GM23248 (cell line): Measurements from ENCODE around the gene ZNF460. TPM values are rescaled to one million over a fixed set of nuclear protein-coding genes. Genes with fewer than 3 reads are reported as not detected.
A peak's percentile ranks its signal among the peaks of the same experiment; 100 is the strongest.

Experiments
- DNase-seq: peaks from one replicate; pipeline ENCODE4 v3.0.0-alpha.2; 2015
- H2AFZ ChIP-seq: fragments of 200-600 bp; sonication (generic); 2 replicates; pipeline ENCODE4 v1.6.1; 2016; ENCODE audit warnings: antibody characterized with exemption
- H3F3A ChIP-seq: fragments of 200-600 bp; sonication (generic); 2 replicates; pipeline ENCODE4 v1.6.1; 2016; ENCODE audit warnings: mild to moderate bottlenecking, antibody characterized with exemption, mixed run types; ENCODE audit not compliant: insufficient read depth
- H3K27ac ChIP-seq: fragments of 200-600 bp; sonication (generic); 2 replicates; pipeline ENCODE4 v1.5.1; 2016; ENCODE audit warnings: mild to moderate bottlenecking
- H3K27me3 ChIP-seq: fragments of 200-600 bp; sonication (generic); replicated peaks from 2 replicates; pipeline ENCODE4 v1.6.1; 2016; ENCODE audit warnings: mild to moderate bottlenecking; ENCODE audit not compliant: insufficient read depth
- H3K36me3 ChIP-seq: fragments of 200-600 bp; sonication (generic); 2 replicates; pipeline ENCODE4 v1.6.1; 2016; ENCODE audit warnings: low read depth, mild to moderate bottlenecking
- H3K4me1 ChIP-seq: fragments of 200-600 bp; sonication (generic); 2 replicates; pipeline ENCODE4 v1.6.1; 2016; ENCODE audit warnings: mild to moderate bottlenecking; ENCODE audit not compliant: insufficient read depth
- H3K4me2 ChIP-seq: fragments of 200-600 bp; sonication (generic); one replicate; pipeline ENCODE4 v1.6.1; 2016; ENCODE audit warnings: mild to moderate bottlenecking; ENCODE audit not compliant: unreplicated experiment
- H3K4me3 ChIP-seq: fragments of 200-600 bp; sonication (generic); 2 replicates; pipeline ENCODE4 v1.5.1; 2016; ENCODE audit warnings: mild to moderate bottlenecking
- H3K79me2 ChIP-seq: fragments of 200-600 bp; sonication (generic); 2 replicates; pipeline ENCODE4 v1.6.1; 2016; ENCODE audit warnings: mild to moderate bottlenecking; ENCODE audit not compliant: insufficient read depth
- H3K9ac ChIP-seq: fragments of 200-600 bp; sonication (generic); 2 replicates; pipeline ENCODE4 v1.6.1; 2016; ENCODE audit warnings: mild to moderate bottlenecking
- H3K9me2 ChIP-seq: fragments of 200-600 bp; sonication (generic); 2 replicates; pipeline ENCODE4 v1.6.1; 2016; ENCODE audit warnings: mixed run types, mild to moderate bottlenecking, moderate library complexity; ENCODE audit not compliant: insufficient read depth
- H3K9me3 ChIP-seq: fragments of 200-600 bp; sonication (generic); one replicate; pipeline ENCODE4 v1.6.1; 2017; ENCODE audit warnings: low read depth
- H4K20me1 ChIP-seq: fragments of 200-600 bp; sonication (generic); 2 replicates; pipeline ENCODE4 v1.6.0; 2016; ENCODE audit not compliant: insufficient read depth
- EZH2 ChIP-seq: fragments of 200-600 bp; sonication (generic); IDR thresholded peaks from 2 replicates; pipeline ENCODE4 v1.6.1; 2018; ENCODE audit warnings: antibody characterized with exemption, mild to moderate bottlenecking; ENCODE audit not compliant: insufficient read depth, poor library complexity, severe bottlenecking
- EZH2phosphoT487 ChIP-seq: fragments of 200-600 bp; sonication (generic); IDR thresholded peaks from 2 replicates; pipeline ENCODE4 v1.6.1; 2018; ENCODE audit warnings: antibody characterized with exemption, moderate library complexity, mild to moderate bottlenecking, low read depth; ENCODE audit not compliant: insufficient read depth
- WGBS, 2 experiments: methylation state at CpG; one replicate each; pipeline ENCODE4 v1.1.6; 2015 to 2017; ENCODE audit warnings: low lambda C conversion rate in 2 of 2, low coverage in 1 of 2; ENCODE audit errors: missing lambda C conversion rate in 2 of 2; 5-methylcytosine and 5-hydroxymethylcytosine counted together
- in situ Hi-C: fragments of 300-500 bp; cut with MboI; formaldehyde crosslinking; loops from 2 replicates; pipeline ENCODE4 v1.15.0; 2020
- polyA plus RNA-seq: library from polyadenylated mRNA; unstranded; fragments of >200 nt; fragmentation: Nextera tagmentation; extraction: Ambion mirVana; gene quantifications from 2 replicates; pipeline ENCODE4 v1.2.1, GENCODE V29; 2016
- total RNA-seq: library from RNA; depleted of rRNA; stranded (reverse); fragments of >200 nt; shearing (Covaris generic); gene quantifications from 2 replicates; pipeline ENCODE4 v1.2.3, GENCODE V29; 2014; rRNA removed

ZNF460 gene
- total RNA-seq (49.3 and 59.9 TPM in 2 replicates), polyA plus RNA-seq (7.6 and 8.5 TPM in 2 replicates)

- no peak for TF ChIP-seq EZH2
- TF ChIP-seq EZH2phosphoT487 = no peak
- no peaks in the 10 kb centered on the region for H3K27me3 ChIP-seq
- H3K79me2 ChIP-seq = peaks cover 50% of the 10 kb centered on the region
- H4K20me1 ChIP-seq = peaks cover 3% of the 10 kb centered on the region; the same call in 1 of the 2 replicates
- peak within 1 kb of the TSS; percentile 99 for H3K27ac ChIP-seq
- peak; percentile 99 for DNase-seq
- H3K9ac ChIP-seq = peak within 1 kb of the TSS; percentile 99
- peaks cover 16% of the 10 kb centered on the region for H3F3A ChIP-seq
- no peaks in the 10 kb centered on the region for H3K9me2 ChIP-seq
- in situ Hi-C loops = no loop called here
- H3K36me3 ChIP-seq = peaks cover 5% of the 10 kb centered on the region; the same call in 1 of the 2 replicates
- peak within 1 kb of the TSS; percentile 100 for H3K4me3 ChIP-seq
- H3K4me1 ChIP-seq = peaks cover 27% of the 10 kb centered on the region
- peak within 1 kb of the TSS; percentile 81 for H2AFZ ChIP-seq
- no peaks in the 10 kb centered on the region for H3K9me3 ChIP-seq
- 1% methylated on average over 57 to 71 of the region's 71 CpGs for WGBS, 2 experiments
- H3K4me2 ChIP-seq = peak within 1 kb of the TSS; percentile 100
Observed at GRCh38 chr19:57280165-57280961, at the start of gene ZNF460. TSS of gene ZNF460 (plus strand) at chr19:57280485. CDS start at chr19:57280807, 322 bp downstream.

- Histone ChIP-seq H3K9me3 (no peaks in the 10 kb centered on the region), H3K9me2 (no peaks in the 10 kb centered on the region), H3K9ac (no peak overlapping the region), H3K4me3 (no peak overlapping the region), H3K27ac (no peak overlapping the region), H3K4me1 (no peaks in the 10 kb centered on the region), H3K4me2 (no peak overlapping the region), H3K36me3 (no peaks in the 10 kb centered on the region), H4K20me1 (no peaks in the 10 kb centered on the region), H3K27me3 (no peaks in the 10 kb centered on the region), H2AFZ (no peak overlapping the region), H3F3A (no peaks in the 10 kb centered on the region), H3K79me2 (no peaks in the 10 kb centered on the region)
- no peak for TF ChIP-seq EZH2phosphoT487
- DNase-seq = no peak
- WGBS, 2 experiments = 48 to 50% methylated on average over 9 of the region's 9 CpGs
- in situ Hi-C loops = no loop called here
Observed at GRCh38 chr19:57231686-57232085, 48.6 kb upstream of the ZNF460 start.

GRCh38 chr19:57233207-57233606 is 47.1 kb upstream of the ZNF460 start:
- H4K20me1 ChIP-seq = no peaks in the 10 kb centered on the region
- H3K79me2 ChIP-seq = no peaks in the 10 kb centered on the region
- TF ChIP-seq EZH2 = no peak
- no peak for TF ChIP-seq EZH2phosphoT487
- no peaks in the 10 kb centered on the region for H3K9me3 ChIP-seq
- H3K4me2 ChIP-seq = no peak overlapping the region
- no peaks in the 10 kb centered on the region for H3K27me3 ChIP-seq
- H2AFZ ChIP-seq = no peak overlapping the region
- H3K9me2 ChIP-seq = no peaks in the 10 kb centered on the region
- H3K4me1 ChIP-seq = no peaks in the 10 kb centered on the region
- no peak overlapping the region for H3K27ac ChIP-seq
- no peak overlapping the region for H3K9ac ChIP-seq
- DNase-seq = no peak
- WGBS, 2 experiments = 55 to 75% methylated on average over 1 of the region's 1 CpG
- H3K4me3 ChIP-seq = no peak overlapping the region
- H3F3A ChIP-seq = no peaks in the 10 kb centered on the region
- in situ Hi-C loops = no loop called here
- no peaks in the 10 kb centered on the region for H3K36me3 ChIP-seq

GRCh38 chr19:57239982-57240310 is 40.3 kb upstream of the ZNF460 start:
- peak overlapping the region; percentile 95 for H3K9ac ChIP-seq
- 22 to 29% methylated on average over 12 of the region's 12 CpGs for WGBS, 2 experiments
- H3K9me3 ChIP-seq = no peaks in the 10 kb centered on the region
- peak overlapping the region; percentile 100 for H2AFZ ChIP-seq
- H3K4me3 ChIP-seq = peak overlapping the region; percentile 98
- H3K4me2 ChIP-seq = peak overlapping the region; percentile 78
- in situ Hi-C loops = no loop called here
- no peaks in the 10 kb centered on the region for H3K9me2 ChIP-seq
- DNase-seq = no peak
- H3K27me3 ChIP-seq = no peaks in the 10 kb centered on the region
- H3K79me2 ChIP-seq = peaks cover 44% of the 10 kb centered on the region
- peak overlapping the region; percentile 75 for H3K27ac ChIP-seq
- H3F3A ChIP-seq = no peaks in the 10 kb centered on the region
- peaks cover 12% of the 10 kb centered on the region for H3K4me1 ChIP-seq
- H3K36me3 ChIP-seq = no peaks in the 10 kb centered on the region; the same call in 1 of the 2 replicates
- TF ChIP-seq EZH2 (no peak), EZH2phosphoT487 (no peak)
- H4K20me1 ChIP-seq = no peaks in the 10 kb centered on the region
